Frontal cortex (tissue), 4 donors: Measurements from ENCODE around the gene MCUR1. TPM values are rescaled to one million over a fixed set of nuclear protein-coding genes. Genes with fewer than 3 reads are reported as not detected.
A peak's percentile ranks its signal among the peaks of the same experiment; 100 is the strongest.
"Not testable (repeated sequence)": the region's sequence is repeated elsewhere in the genome, so short reads cannot be mapped to it uniquely, and the experiment has no call there.

Experiments used
- DNase-seq, 2 donors: peaks; one replicate each; pipeline ENCODE4 v3.0.0; 2012; ENCODE audit warnings: low spot score in 2 of 2
- FAIRE-seq: peaks from 2 replicates; lab custom pipeline; 2012; peaks lifted over from hg19 to GRCh38; lab: Jason Lieb, UNC
- total RNA-seq: library from RNA; depleted of rRNA; stranded (reverse); fragments of >200 nt; gene quantifications from one replicate; pipeline ENCODE4 v1.2.3, GENCODE V29; 2014
- donor health status: control.
- donor health status: control.
- donor health status: control.

MCUR1 gene
- total RNA-seq, 1 donor from 2014 or later = 25.3 TPM

DNA sequence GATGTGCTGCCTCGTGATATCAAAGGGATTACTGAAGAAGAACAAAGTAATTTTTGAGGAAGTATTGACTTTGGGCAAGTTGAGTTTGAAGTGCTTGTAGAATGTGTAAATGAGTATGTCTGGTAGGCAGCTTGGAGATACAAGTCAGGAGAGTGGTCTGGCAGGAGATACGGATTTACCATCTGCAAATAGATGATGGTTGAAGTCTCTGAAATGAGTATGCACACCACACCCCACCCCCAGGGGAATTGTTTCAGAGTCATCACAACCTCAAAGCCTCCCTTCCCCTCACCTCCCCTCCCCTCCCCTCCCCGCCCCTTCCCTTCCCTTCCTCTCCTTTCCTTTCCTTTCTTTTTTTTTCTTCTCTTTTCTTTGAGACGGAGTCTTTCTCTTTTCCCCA lies 16.4 kb upstream of the MCUR1 start:
- FAIRE-seq (no peak), DNase-seq (no peak)

DNA sequence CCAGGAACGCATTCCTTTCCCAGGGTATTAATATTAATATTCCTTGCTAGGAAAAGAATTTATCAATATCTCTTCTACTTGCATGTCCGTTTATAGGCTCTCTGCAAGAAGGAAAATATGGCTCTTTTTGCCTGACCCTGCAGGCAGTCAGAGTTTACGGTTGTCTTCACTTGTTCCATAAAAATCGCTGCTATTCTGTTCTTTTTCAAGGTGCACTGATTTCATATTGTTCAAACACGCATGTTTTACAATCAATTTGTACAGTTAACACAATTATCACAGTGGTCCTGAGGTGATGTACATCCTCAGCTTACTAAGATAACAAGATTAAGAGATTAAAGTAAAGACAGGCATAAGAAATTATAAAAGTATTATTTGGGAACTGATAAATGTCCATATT lies 15.1 kb upstream of the MCUR1 start:
- not testable (repeated sequence) for FAIRE-seq, DNase-seq

- not testable (repeated sequence) for DNase-seq, FAIRE-seq
These were observed 14.4 kb upstream of the MCUR1 start for GRCh38 chr6:13828656-13829301.

DNA sequence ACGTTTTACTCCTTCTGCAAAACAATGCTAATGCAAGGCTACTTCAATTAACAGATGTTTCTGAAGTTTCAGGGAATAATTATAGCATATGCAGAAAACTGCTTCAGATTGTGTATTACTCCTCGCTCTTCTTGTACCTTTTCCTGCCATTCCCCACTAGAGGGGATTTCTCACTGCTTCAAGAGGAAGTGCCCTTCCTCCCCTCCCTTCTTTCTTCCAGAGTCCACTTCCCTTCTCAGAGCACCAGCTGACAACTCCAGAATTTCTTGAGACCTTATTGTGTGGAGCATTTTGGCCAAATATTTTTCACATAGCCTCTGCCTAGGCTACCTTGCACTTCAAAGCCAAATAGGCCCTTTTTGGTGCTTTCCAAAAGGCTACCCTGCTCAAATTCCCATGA lies 12.7 kb upstream of the MCUR1 start:
- DNase-seq = no peak
- no peak for FAIRE-seq

DNA sequence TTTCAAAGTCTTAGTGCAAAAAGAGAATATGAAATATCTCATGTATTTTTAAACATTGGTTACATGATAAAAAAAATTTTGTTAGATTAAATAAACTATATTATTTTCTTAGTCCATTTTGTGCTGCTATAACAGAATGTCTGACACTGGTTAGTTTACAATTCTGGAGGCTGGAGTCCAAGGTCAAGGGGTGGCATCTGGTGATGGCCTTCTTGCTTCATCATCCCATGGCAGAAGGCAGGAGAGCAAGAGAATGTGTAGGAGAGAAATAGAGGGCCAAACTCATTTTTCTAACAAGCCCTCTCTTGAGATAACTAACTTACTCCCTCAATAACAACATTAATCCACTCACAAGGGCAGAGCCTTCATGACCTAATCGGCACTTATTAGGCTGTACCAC lies 11.5 kb upstream of the MCUR1 start:
- DNase-seq (no peak), FAIRE-seq (no peak)

GRCh38 chr6:13818341-13818740 lies 4.0 kb upstream of the MCUR1 start:
- FAIRE-seq (no peak), DNase-seq (no peak)

GRCh38 chr6:13814938-13815575 lies 700 bp upstream of the MCUR1 start:
- FAIRE-seq (no peak), DNase-seq (no peak)

DNA sequence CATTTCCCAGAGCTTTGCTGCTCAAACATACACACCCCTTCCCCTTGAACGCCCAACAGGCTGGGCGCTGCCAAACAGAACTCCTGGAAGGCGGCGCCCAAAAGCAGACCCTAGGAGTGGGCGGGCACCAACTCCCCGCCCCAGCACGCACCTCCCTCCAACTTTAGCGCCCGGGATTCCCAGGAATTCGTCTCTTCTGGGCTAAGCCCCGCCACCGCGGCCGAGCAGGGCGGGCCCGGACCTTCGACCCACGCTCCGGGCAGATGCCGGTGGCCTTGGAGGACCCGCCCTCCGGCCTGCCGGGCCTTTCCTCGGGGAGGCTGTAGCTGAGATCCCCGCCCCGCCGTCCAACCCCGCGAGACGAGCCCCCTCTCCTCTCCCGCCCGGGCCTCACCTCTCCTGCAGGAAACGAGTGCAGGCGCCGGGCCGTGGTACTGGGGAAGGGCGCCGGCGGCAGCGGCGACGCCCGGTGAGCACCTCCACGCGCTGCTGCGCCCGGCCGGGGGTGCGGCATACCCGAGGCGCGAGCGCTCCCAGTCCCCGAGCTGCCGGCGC lies 659 bp downstream of the MCUR1 start:
- FAIRE-seq (no peak), DNase-seq (peak; percentile 42 to 44)

DNA sequence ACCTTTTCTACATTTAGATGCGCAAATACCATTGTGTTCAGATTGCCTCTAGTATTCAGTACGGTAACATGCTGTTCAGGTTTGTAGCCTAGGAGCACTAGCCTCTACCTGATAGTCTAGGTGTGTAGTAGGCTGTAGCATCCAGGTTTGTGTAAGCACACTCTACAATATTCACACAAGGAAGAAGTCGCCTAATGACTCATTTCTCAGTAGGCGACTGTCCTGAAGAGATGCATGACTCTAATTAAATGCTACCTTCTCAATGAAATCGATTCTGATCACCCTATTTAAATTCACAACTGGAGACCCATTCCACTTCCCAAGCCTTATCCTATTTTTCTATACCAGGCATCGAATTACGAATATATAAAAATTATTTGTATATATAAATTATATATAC lies 1.3 kb downstream of the MCUR1 start:
- FAIRE-seq (no peak), DNase-seq (no peak)

DNA sequence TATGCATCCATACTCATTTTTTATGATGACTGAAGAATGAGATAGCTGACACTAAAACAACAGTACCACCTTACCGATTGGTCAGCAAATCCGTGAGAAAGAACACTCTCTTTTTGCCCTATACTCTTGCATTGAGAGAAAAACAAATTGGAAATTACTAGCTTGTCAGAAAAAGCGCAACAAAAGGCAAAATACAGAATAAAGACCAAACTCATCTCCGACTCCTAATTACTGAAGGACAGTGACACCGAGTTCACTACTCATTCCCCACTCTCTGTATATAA lies 2.1 kb downstream of the MCUR1 start:
- DNase-seq = no peak

GRCh38 chr6:13811627-13812358 lies 2.6 kb downstream of the MCUR1 start:
- DNase-seq (no peak), FAIRE-seq (no peak)

More for the DNA sequence above, 2.1 kb downstream of the MCUR1 start:
- FAIRE-seq = no peak

DNA sequence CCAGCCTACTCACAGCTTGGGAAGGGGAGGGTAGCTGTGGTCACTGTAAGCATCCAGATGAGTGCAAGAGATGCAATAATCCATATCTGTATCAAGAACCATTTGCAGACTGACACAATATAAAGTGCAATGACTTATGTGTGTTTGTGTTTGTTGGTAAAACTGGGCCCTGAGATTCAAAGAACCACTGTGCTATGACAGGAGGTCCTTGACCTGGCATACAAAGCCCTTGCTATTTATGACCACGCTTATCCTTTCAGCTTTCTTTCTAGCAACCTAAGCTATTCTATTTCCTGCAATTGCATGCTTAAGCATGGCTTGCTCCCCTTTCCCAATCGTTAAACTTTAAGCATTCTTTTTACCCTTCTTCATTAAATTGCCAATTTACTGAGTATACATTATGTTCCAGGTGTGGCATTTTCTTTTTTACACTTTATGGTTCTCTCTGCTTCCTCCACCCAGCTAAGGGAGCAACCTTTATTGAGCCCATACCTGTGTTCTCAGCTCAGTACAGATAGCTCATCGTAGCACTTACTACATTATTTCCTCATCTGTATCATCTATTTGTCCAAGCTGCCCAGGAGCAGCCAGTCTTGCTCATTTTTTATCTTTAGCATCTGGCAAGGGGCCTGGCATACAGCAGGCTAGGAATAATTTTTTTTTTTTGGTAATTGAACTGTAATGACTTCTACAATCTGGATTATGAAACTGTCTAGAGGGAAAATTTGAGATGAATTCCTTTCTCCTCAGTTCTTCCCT lies 3.5 kb downstream of the MCUR1 start:
- FAIRE-seq = no peak
- no peak for DNase-seq

GRCh38 chr6:13808801-13809200 lies 5.6 kb downstream of the MCUR1 start:
- no peak for FAIRE-seq
- no peak for DNase-seq

- DNase-seq = no peak
- no peak for FAIRE-seq
These were observed 6.7 kb downstream of the MCUR1 start for GRCh38 chr6:13807696-13808095.

- DNase-seq = no peak
- no peak for FAIRE-seq
These were observed 10.8 kb downstream of the MCUR1 start for GRCh38 chr6:13803581-13803980.

- no peak for FAIRE-seq
- DNase-seq = no peak
These were observed 13.7 kb downstream of the MCUR1 start for GRCh38 chr6:13800615-13801014.

GRCh38 chr6:13796781-13797180 lies 17.6 kb downstream of the MCUR1 start:
- DNase-seq = no peak
- no peak for FAIRE-seq

DNA sequence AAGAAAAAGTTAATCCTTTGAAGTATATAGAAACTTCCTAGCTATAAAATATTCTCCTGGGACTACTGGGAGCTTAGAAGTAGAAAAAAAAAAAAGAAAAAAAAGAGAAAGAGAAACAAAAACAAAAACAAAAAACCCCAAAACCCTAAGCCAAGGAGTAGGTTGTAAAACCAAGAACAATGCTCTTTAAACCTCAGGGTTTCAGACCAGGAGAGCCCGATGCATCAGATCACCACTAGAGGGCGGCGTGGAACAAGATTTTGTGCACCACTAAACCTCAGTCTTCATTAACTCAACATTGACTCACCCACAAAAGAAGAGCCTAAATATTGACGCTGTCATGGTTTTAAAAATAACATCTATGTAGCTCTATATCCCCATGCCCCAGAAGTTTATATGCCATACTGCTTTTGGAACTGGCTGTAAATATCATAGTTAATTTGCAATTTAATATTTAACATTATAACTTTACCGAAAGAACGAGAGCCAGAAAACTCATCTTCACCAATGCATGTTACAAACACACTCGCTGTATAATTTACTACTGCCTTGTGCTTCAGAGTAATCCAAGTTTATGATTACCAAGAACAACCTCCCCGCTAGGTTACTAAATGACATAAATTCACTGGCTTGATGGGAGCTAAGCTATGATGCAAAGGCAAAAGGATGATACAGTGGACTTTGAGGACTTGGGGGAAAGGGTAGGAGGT lies 19.2 kb downstream of the MCUR1 start:
- peak; percentile 91 for FAIRE-seq
- DNase-seq = peak in 1 of 2 donors; percentile 64

- DNase-seq (no peak), FAIRE-seq (no peak)
These were observed 20.2 kb downstream of the MCUR1 start for GRCh38 chr6:13794184-13794583.

GRCh38 chr6:13789746-13790145 lies 24.6 kb downstream of the MCUR1 start:
- DNase-seq (no peak), FAIRE-seq (no peak)
